GM10266 (cell line): ENCODE results near the gene TEKT3.

Experiments
- DNase-seq: peaks from one replicate; pipeline ENCODE4 v3.0.0; 2012; ENCODE audit errors: extremely low spot score
- CTCF ChIP-seq: IDR thresholded peaks from 2 replicates; pipeline ENCODE4 v1.5.1; 2012; ENCODE audit warnings: mild to moderate bottlenecking, low read depth; ENCODE audit not compliant: control insufficient read depth, insufficient read depth; ENCODE audit errors: missing control alignments

Gene TEKT3

GRCh38 chr17:15262291-15263205 is 78.8 kb downstream of the TEKT3 start:
- no peak for DNase-seq
- TF ChIP-seq CTCF, result no peak

GRCh38 chr17:15261802-15262290 is 79.6 kb downstream of the TEKT3 start:
- peak; percentile 36 for DNase-seq
- no peak for TF ChIP-seq CTCF

- DNase-seq, result no peak
- TF ChIP-seq CTCF, result no peak
Measured at GRCh38 chr17:15261258-15261801, 80.1 kb downstream of the TEKT3 start.

GRCh38 chr17:15260376-15261257 is 80.8 kb downstream of the TEKT3 start:
- DNase-seq, result peak; percentile 76
- TF ChIP-seq CTCF, result peak; percentile 67

- DNase-seq, result no peak
- no peak for TF ChIP-seq CTCF
Measured at GRCh38 chr17:15257796-15258512, 83.4 kb downstream of the TEKT3 start.

- peak; percentile 71 for TF ChIP-seq CTCF
- peak; percentile 77 for DNase-seq
Measured at GRCh38 chr17:15257258-15257788, 84.1 kb downstream of the TEKT3 start.
